ENCODE results near the gene LSP1. TPM values are rescaled to one million over a fixed set of nuclear protein-coding genes. Genes with fewer than 3 reads are reported as not detected.

The LSP1 gene
- total RNA-seq, 1 experiment from 2014 or later = 6.5 TPM

DNA sequence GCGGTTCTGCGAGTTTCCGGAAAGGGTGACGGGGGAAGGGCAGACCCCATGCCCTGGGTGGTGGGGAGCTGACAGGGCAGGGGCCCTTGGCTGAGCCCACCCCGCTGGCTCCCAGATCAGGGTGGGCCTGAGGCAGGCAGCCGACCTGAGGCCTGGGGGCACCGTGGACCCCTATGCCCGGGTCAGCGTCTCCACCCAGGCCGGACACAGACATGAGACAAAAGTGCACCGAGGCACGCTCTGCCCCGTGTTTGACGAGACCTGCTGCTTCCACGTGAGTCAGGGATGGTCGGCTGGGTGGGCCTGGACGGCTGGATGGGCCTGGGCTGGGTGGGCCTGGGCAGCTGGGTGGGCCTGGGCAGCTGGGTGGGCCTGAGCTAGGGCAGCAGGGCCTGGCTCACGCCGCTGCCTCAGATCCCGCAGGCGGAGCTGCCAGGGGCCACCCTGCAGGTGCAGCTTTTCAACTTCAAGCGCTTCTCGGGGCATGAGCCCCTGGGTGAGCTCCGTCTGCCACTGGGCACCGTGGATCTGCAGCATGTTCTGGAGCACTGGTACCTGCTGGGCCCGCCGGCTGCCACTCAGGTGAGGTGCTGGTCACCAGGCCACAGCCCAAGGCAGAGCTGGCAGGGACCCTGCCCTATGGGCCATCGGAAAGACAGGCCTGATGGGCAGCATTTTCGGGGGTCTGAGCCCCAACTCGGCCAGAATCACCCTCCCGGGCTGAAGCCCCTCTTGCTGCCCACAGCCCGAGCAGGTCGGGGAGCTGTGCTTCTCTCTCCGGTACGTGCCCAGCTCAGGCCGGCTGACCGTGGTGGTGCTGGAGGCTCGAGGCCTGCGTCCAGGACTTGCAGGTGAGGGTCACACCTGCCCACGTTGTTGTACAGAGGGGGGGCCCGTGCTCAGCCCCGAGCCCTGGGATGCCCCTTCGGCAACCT is 16.6 kb upstream of the LSP1 start:
- no peak for DNase-seq (ENCODE audit: low read depth)

GRCh38 chr11:1837171-1838076 is 15.5 kb upstream of the LSP1 start:
- DNase-seq (ENCODE audit: low read depth) = peak; percentile 72

GRCh38 chr11:1838077-1838425 is 14.8 kb upstream of the LSP1 start:
- no peak for DNase-seq (ENCODE audit: low read depth)

- no peak for DNase-seq (ENCODE audit: low read depth)
Measured at GRCh38 chr11:1838426-1839144, 14.3 kb upstream of the LSP1 start, which contains the start of gene TNNI2. Gene TNNI2 (plus strand): TSS chr11:1838981. CDS start chr11:1839697, 716 bp downstream.

DNA sequence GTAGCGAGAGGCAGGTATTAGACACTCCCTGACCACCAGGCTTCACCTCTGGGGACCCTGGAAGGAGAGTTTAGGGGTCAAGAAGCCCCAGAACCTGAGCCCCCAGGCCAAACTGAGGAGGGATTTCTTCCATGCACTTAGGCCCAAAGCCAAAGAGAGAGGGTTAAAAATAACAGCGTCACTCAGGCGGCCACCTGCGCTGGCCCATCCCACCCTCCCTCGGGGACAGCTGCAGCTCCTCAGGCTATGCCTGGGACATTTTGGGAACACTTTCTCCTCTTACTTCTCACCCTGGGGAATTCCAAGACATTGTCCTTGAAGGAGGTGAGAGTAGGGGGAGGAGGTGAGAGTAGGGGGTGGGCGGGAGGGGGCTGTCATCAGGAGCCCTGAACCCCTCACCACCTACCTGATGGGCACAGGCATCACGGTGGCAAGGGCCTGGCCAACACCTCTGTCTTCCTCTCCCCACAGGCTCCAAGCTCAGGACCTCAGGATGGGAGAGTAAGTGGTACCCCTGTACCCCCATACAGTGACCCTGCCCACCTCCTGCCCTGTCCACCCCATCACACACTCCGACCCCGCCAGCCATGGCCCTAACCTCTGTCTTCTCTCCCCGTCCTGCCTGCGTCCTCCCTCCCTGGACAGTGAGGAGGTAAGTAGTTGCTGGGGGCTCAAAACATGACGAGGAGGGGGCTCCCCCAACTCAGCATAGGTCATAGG is 13.5 kb upstream of the LSP1 start:
- no peak for DNase-seq (ENCODE audit: low read depth)

DNA sequence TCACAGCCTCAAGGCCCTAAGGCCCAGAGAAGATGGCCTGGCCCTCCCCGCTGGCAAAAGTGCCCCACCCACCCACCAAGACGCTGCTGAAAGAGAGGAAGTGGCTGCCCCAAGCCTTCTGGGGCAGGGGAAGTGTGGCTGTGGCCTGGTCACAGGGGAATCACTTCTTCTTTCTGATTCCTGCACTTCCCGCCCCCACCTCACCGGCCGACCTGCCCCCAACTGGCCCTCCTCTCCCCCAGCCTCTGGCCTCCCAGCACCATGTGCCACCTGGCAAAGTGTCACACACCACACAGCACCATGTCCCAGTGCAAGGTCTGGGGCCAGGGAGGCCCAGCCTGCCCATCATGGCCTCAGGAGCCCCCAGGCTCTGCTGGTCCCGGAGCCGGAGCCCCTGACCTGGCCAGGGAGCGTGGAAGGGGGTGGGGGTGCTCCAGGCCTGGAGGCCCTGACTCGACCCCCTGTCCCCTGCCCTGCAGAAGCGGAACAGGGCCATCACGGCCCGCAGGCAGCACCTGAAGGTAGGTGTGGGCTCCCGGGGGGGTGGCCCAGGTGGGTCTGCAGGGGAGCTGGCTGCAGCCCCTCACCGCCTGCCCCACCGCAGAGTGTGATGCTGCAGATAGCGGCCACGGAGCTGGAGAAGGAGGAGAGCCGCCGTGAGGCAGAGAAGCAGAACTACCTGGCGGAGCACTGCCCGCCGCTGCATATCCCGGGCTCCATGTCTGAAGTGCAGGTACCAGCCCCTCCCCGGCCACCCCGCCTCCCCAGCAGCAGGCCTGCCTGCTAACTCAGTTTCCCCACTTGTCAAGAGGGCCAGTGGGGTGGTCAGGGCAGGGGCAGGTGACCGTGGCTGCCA is 12.7 kb upstream of the LSP1 start:
- DNase-seq (ENCODE audit: low read depth) = no peak

- no peak for DNase-seq (ENCODE audit: low read depth)
Measured at GRCh38 chr11:1840780-1841480, 12.0 kb upstream of the LSP1 start.

- DNase-seq (ENCODE audit: low read depth) = no peak
Measured at GRCh38 chr11:1841511-1842148, 11.3 kb upstream of the LSP1 start.

- DNase-seq (ENCODE audit: low read depth) = no peak
Measured at GRCh38 chr11:1842149-1843097, 10.5 kb upstream of the LSP1 start.

DNA sequence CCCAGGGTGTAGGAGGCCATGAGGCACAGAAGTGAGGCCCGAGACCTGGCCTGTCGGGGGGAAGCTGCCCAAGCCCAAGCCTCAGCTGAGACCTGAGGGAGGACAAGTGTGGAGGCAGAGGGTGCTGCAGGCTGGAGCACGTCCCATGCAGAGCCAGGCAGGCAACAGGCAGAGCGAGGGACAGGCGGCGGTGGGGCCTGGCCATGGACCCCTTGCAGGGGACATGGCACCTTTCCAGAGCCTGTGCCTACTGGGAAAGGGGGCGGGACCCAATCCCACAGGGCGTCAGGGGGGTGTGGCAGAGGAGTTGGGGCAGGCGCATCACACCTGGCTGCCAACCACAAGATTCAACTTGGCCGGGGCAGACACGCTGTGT is 9.8 kb upstream of the LSP1 start:
- no peak for DNase-seq (ENCODE audit: low read depth)

DNA sequence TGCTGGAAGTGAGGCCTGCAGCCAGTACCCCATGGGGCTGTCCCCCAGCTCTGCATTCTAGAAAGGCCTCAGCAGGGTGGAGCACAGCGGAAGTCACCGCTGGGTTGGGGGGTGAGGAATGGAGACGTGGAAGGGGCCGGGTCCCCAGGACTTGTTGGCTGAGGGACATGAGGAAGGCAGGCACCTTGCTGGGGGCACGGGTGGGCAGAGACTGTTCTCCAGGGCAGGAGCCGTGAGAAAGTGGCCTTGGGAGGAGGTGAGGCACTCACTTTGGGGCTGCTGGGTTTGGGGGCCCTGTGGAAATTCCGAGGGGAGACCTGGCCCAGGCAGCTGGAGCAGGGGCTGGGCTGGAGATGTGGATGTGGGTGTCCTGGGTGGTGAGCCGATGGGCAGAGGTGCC is 9.1 kb upstream of the LSP1 start:
- DNase-seq (ENCODE audit: low read depth) = no peak

- DNase-seq (ENCODE audit: low read depth) = peak; percentile 29
Measured at GRCh38 chr11:1844221-1845094, 8.4 kb upstream of the LSP1 start.

GRCh38 chr11:1845095-1845429 is 7.8 kb upstream of the LSP1 start:
- DNase-seq (ENCODE audit: low read depth) = no peak

DNA sequence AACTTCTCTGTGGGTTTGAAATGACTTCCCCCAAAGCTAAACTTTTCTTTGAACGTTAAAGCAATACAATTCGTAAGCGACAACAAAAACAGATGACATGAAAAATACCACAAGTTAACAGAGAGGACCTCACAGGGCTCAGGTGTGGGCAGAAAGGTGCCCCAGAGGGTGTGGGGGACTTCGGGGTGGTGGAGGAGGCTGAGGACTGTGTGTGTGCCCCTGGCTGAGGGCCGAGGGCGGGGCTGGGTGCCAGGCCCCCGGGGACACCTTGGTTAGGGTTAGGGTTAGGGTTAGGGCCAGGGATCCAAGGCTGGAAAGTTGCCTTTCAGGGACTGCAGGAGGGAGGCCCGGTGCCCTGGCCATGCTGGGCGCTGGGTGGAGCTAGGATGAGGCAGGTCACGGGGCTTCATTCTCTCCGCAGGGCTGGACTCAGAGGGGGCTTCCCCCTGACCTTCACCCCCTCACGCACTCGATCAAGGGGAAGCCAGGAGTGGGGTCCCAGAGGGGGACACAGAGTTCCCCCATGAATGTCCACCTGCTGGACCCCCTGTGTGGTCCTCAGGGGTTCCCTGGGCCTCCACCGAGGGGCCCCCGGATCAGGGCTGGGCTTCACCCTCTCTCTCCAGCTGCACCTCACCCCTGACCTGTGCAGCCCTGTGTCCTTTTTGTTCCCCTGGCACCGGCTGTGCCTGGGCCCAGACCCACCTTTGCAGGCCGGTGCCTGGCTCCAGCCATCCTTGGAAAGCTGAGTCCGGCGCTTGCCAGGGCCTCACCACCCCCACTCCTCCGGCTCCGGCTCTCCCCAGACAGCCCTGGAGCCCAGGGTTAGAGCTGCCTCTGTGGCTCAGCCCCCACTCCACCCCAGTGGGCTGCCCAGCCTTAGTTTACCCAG is 7.1 kb upstream of the LSP1 start:
- DNase-seq (ENCODE audit: low read depth) = no peak

DNA sequence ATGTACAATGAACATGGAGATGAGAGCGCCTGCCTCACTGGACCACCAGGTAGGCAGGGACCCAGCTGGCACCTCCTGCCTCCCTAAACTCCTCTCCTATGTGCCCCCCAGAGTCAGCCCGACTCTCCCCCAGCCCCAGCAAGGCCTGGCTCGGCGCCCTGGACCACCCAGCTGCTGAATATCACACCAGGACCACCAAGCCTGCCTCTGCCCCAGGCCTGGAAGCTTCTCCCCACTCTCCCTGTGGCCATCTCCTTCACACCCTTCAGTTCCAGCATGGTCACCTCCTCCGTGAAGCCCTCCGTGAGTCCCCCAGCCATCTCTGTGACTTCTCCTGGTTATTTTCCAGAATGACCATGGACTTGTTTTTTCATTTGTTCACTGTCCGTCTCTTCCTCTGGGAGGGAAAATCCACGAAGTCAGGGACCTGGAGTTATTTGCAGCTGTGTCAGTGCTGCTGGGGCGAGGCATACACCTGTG is 6.4 kb upstream of the LSP1 start:
- no peak for DNase-seq (ENCODE audit: low read depth)

Data from Daoy (cell line).